ENCODE measurements around the gene PXMP4.

The PXMP4 gene

DNA sequence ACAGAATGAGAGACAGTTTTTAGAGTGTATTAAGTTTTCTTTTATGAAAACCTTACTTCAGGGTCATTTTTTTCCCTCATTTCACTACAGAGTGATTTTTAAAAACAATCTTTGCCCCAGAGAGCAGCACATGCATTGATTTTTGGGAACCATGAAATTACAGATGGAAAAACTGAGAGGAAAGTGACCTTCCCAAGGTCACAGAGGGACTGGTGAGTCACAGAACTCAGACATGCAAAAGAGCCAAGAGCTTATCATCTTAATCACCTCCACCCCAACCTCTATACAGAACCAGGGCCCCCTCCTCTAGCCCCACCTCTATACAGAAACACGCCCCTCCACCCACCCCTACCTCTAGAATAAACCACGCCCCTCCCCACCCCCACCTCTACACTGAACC, 10.7 kb downstream of the PXMP4 start:
- TF ChIP-seq TAF1 (IDR thresholded peaks at IDR 0.05; ENCODE audit: borderline replicate concordance, insufficient read depth, low read length) (no peak), FOXP2 (optimal IDR thresholded peaks at IDR 0.05; ENCODE audit: borderline replicate concordance, extremely low read depth, extremely low read length, insufficient read depth) (no peak), POLR2AphosphoS5 (IDR thresholded peaks at IDR 0.05; ENCODE audit: low read depth, low read length) (no peak), SIN3A (IDR thresholded peaks at IDR 0.05; ENCODE audit: borderline replicate concordance, insufficient read depth, low read length) (no peak)
- TF ChIP-seq, protein P1, sequence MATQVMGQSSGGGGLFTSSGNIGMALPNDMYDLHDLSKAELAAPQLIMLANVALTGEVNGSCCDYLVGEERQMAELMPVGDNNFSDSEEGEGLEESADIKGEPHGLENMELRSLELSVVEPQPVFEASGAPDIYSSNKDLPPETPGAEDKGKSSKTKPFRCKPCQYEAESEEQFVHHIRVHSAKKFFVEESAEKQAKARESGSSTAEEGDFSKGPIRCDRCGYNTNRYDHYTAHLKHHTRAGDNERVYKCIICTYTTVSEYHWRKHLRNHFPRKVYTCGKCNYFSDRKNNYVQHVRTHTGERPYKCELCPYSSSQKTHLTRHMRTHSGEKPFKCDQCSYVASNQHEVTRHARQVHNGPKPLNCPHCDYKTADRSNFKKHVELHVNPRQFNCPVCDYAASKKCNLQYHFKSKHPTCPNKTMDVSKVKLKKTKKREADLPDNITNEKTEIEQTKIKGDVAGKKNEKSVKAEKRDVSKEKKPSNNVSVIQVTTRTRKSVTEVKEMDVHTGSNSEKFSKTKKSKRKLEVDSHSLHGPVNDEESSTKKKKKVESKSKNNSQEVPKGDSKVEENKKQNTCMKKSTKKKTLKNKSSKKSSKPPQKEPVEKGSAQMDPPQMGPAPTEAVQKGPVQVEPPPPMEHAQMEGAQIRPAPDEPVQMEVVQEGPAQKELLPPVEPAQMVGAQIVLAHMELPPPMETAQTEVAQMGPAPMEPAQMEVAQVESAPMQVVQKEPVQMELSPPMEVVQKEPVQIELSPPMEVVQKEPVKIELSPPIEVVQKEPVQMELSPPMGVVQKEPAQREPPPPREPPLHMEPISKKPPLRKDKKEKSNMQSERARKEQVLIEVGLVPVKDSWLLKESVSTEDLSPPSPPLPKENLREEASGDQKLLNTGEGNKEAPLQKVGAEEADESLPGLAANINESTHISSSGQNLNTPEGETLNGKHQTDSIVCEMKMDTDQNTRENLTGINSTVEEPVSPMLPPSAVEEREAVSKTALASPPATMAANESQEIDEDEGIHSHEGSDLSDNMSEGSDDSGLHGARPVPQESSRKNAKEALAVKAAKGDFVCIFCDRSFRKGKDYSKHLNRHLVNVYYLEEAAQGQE (IDR thresholded peaks at IDR 0.05; ENCODE audit: insufficient read depth in 1 of 2, low read depth in 2 of 2, low read length in 2 of 2): no peak

DNA sequence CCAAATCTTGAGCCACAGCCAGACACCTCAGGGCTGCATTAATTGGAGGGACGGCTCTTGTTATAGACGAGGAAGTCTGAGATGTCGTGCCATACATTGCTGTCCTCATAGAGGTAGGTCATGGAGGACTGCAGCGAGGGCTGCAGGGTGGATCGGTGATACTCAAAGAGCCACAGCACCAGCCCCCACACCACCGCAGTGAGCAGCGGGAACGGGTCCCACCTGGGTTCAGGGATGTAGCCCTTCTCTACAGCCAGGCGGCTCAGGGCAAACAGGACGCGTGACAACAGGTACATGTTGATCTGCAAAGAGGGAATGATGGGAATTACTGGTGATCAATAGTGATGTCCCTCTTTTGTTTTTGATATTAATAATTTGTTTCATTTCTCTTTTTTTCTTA, 12.4 kb downstream of the PXMP4 start:
- TF ChIP-seq SIN3A (IDR thresholded peaks at IDR 0.05; ENCODE audit: borderline replicate concordance, insufficient read depth, low read length): no peak
- TF ChIP-seq POLR2AphosphoS5 (IDR thresholded peaks at IDR 0.05; ENCODE audit: low read depth, low read length): no peak
- TF ChIP-seq TAF1 (IDR thresholded peaks at IDR 0.05; ENCODE audit: borderline replicate concordance, insufficient read depth, low read length): no peak
- TF ChIP-seq, protein P1 (IDR thresholded peaks at IDR 0.05; ENCODE audit: insufficient read depth in 1 of 2, low read depth in 2 of 2, low read length in 2 of 2): no peak
- no peak for TF ChIP-seq FOXP2 (optimal IDR thresholded peaks at IDR 0.05; ENCODE audit: borderline replicate concordance, extremely low read depth, extremely low read length, insufficient read depth)

DNA sequence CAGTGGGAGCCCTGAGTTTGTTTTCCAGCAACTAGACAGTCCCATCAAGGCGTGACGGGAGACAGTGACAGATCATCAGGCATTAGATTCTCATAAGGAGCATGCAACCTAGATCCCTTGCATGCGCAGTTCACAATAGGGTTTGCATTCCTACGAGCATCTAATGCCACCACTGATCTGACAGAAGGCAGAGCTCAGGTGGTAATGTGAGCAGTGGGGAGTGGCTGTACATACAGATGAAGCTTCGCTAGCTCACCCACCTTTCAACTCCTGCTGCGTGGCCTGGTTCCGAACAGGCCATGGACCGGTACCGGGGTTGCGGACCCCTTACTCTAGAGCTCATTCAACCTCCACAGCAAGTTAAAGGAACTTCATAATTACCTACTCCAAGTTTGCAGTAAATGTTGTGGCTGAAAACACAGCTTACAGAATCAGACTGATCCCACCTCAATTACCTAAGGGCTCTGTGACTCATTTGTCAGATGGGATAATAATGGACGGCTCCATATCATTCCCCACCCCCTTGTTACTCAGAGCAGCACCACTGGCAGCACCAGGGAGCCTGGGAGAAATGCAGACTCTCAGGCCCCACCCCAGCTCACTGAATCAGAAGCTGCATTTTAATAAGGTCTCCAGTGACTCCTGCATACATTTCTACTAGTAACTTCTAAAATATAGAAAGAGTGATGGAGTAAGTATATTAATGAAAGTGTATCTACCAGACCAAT, 15.7 kb downstream of the PXMP4 start:
- TF ChIP-seq TAF1 (IDR thresholded peaks at IDR 0.05; ENCODE audit: borderline replicate concordance, insufficient read depth, low read length) (no peak), FOXP2 (optimal IDR thresholded peaks at IDR 0.05; ENCODE audit: borderline replicate concordance, extremely low read depth, extremely low read length, insufficient read depth) (no peak), SIN3A (IDR thresholded peaks at IDR 0.05; ENCODE audit: borderline replicate concordance, insufficient read depth, low read length) (no peak), POLR2AphosphoS5 (IDR thresholded peaks at IDR 0.05; ENCODE audit: low read depth, low read length) (no peak)
- TF ChIP-seq, protein P1 (IDR thresholded peaks at IDR 0.05; ENCODE audit: insufficient read depth in 1 of 2, low read depth in 2 of 2, low read length in 2 of 2): no peak

DNA sequence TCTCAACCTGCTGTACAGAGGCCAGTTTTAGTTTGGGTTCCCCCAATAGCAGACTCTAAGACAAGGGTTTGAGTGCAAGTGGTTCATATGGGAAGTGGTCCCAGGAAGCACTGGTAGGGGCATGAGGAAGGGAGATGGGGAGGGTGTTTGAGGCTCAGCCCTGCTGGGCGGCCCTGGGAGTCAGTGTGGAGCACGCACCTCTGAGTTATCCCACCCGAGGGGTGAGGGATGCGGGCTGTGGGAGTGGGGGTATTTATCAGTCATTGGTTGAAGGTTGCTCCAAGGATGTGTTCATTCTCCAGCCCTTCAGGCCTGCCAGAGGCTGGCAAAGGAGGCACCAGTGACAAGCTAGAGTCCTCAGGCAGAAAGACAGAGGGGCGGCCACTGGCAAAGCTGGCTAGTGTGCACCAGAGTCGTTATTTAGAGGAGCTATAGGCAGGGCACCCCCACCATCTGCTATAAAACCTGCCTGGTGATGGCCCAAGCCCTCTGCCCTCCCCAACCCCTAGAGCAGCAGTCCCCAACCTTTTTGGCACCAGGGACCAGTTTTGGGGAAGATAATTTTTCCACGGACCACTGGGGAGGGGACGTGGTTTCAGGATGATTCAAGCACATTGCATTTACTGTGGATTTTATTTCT, 16.5 kb downstream of the PXMP4 start:
- TF ChIP-seq, protein P1 (IDR thresholded peaks at IDR 0.05; ENCODE audit: insufficient read depth in 1 of 2, low read depth in 2 of 2, low read length in 2 of 2): no peak
- TF ChIP-seq POLR2AphosphoS5 (IDR thresholded peaks at IDR 0.05; ENCODE audit: low read depth, low read length) (no peak), FOXP2 (optimal IDR thresholded peaks at IDR 0.05; ENCODE audit: borderline replicate concordance, extremely low read depth, extremely low read length, insufficient read depth) (no peak), SIN3A (IDR thresholded peaks at IDR 0.05; ENCODE audit: borderline replicate concordance, insufficient read depth, low read length) (no peak), TAF1 (IDR thresholded peaks at IDR 0.05; ENCODE audit: borderline replicate concordance, insufficient read depth, low read length) (no peak)

Data from PFSK-1 (cell line).